ENCODE measurements around the gene RGS5.

RGS5 gene

GRCh38 chr1:163119707-163120106, 83.0 kb downstream of the RGS5 start:
- Histone ChIP-seq H3K4me3 (ENCODE audit: low read length) (no peak overlapping the region), H3K4me1 (ENCODE audit: low read length) (no peaks in the 10 kb centered on the region), H3K9me3 (ENCODE audit: insufficient read depth, low read length) (no peaks in the 10 kb centered on the region), H3K36me3 (replicated peaks; ENCODE audit: low read depth, low read length) (no peaks in the 10 kb centered on the region), H3K27ac (ENCODE audit: low read length) (no peak overlapping the region), H3K27me3 (ENCODE audit: low read depth, low read length) (no peaks in the 10 kb centered on the region), H2AFZ (ENCODE audit: low read depth, low read length) (no peak overlapping the region), H3K9ac (ENCODE audit: low read length) (no peak overlapping the region), H3K4me2 (ENCODE audit: low read length) (no peak overlapping the region), H4K20me1 (ENCODE audit: insufficient read depth, low read length) (no peaks in the 10 kb centered on the region), H3K79me2 (ENCODE audit: low read length) (no peaks in the 10 kb centered on the region)
- no peak for TF ChIP-seq CTCF (IDR thresholded peaks at IDR 0.05; ENCODE audit: low read depth, low read length)
- TF ChIP-seq EZH2phosphoT487 (IDR thresholded peaks at IDR 0.05; ENCODE audit: low read depth) = no peak

- Histone ChIP-seq H4K20me1 (ENCODE audit: insufficient read depth, low read length) (no peaks in the 10 kb centered on the region), H3K27ac (ENCODE audit: low read length) (no peak overlapping the region), H3K36me3 (replicated peaks; ENCODE audit: low read depth, low read length) (no peaks in the 10 kb centered on the region), H3K9me3 (ENCODE audit: insufficient read depth, low read length) (no peaks in the 10 kb centered on the region), H3K9ac (ENCODE audit: low read length) (no peak overlapping the region), H2AFZ (ENCODE audit: low read depth, low read length) (no peak overlapping the region), H3K27me3 (ENCODE audit: low read depth, low read length) (0 out of 2 replicates have a peak, but pooled peaks cover 5% of the 10 kb centered on the region), H3K4me1 (ENCODE audit: low read length) (no peaks in the 10 kb centered on the region), H3K79me2 (ENCODE audit: low read length) (no peaks in the 10 kb centered on the region), H3K4me2 (ENCODE audit: low read length) (no peak overlapping the region), H3K4me3 (ENCODE audit: low read length) (no peak overlapping the region)
- TF ChIP-seq EZH2phosphoT487 (IDR thresholded peaks at IDR 0.05; ENCODE audit: low read depth) (no peak), CTCF (IDR thresholded peaks at IDR 0.05; ENCODE audit: low read depth, low read length) (no peak)
These were observed 86.8 kb downstream of the RGS5 start for GRCh38 chr1:163115887-163116286.

GRCh38 chr1:163107655-163108054, 95.1 kb downstream of the RGS5 start:
- Histone ChIP-seq H3K4me2 (ENCODE audit: low read length) (no peak overlapping the region), H3K36me3 (replicated peaks; ENCODE audit: low read depth, low read length) (no peaks in the 10 kb centered on the region), H3K4me3 (ENCODE audit: low read length) (no peak overlapping the region), H2AFZ (ENCODE audit: low read depth, low read length) (no peak overlapping the region), H4K20me1 (ENCODE audit: insufficient read depth, low read length) (no peaks in the 10 kb centered on the region), H3K79me2 (ENCODE audit: low read length) (no peaks in the 10 kb centered on the region), H3K9ac (ENCODE audit: low read length) (no peak overlapping the region), H3K4me1 (ENCODE audit: low read length) (no peaks in the 10 kb centered on the region), H3K27me3 (ENCODE audit: low read depth, low read length) (peaks cover 16% of the 10 kb centered on the region; the same call in 1 of the 2 replicates), H3K27ac (ENCODE audit: low read length) (no peak overlapping the region), H3K9me3 (ENCODE audit: insufficient read depth, low read length) (no peaks in the 10 kb centered on the region)
- no peak for TF ChIP-seq EZH2phosphoT487 (IDR thresholded peaks at IDR 0.05; ENCODE audit: low read depth)
- no peak for TF ChIP-seq CTCF (IDR thresholded peaks at IDR 0.05; ENCODE audit: low read depth, low read length)

- Histone ChIP-seq H4K20me1 (ENCODE audit: insufficient read depth, low read length) (no peaks in the 10 kb centered on the region), H3K27ac (ENCODE audit: low read length) (no peak overlapping the region), H2AFZ (ENCODE audit: low read depth, low read length) (no peak overlapping the region)
These were observed 96.2 kb downstream of the RGS5 start for GRCh38 chr1:163106364-163106987.

More at GRCh38 chr1:163106364-163106987, 96.2 kb downstream of the RGS5 start:
- H3K9ac ChIP-seq (ENCODE audit: low read length) = no peak overlapping the region
- no peak overlapping the region for H3K4me2 ChIP-seq (ENCODE audit: low read length)
- no peaks in the 10 kb centered on the region for H3K4me1 ChIP-seq (ENCODE audit: low read length)
- TF ChIP-seq CTCF (IDR thresholded peaks at IDR 0.05; ENCODE audit: low read depth, low read length) (no peak), EZH2phosphoT487 (IDR thresholded peaks at IDR 0.05; ENCODE audit: low read depth) (no peak)
- no peaks in the 10 kb centered on the region for H3K79me2 ChIP-seq (ENCODE audit: low read length)
- H3K9me3 ChIP-seq (ENCODE audit: insufficient read depth, low read length) = no peaks in the 10 kb centered on the region
- H3K27me3 ChIP-seq (ENCODE audit: low read depth, low read length) = peaks cover 19% of the 10 kb centered on the region; the same call in 1 of the 2 replicates
- H3K4me3 ChIP-seq (ENCODE audit: low read length) = no peak overlapping the region
- no peaks in the 10 kb centered on the region for H3K36me3 ChIP-seq (replicated peaks; ENCODE audit: low read depth, low read length)
